HL-60 (cell line): Measurements from ENCODE around the gene NRXN3.

Source experiments
- DNase-seq, 2 experiments: peaks; one replicate each; pipeline ENCODE4 v3.0.0-alpha.2; 2010 to 2020; ENCODE audit warnings: low read depth in 1 of 2, low spot score in 1 of 2
- H3K27ac ChIP-seq: fragments of 250-450 bp; sonication (Bioruptor Pico); replicated peaks from 2 replicates; pipeline ENCODE4 v1.5.1; 2020; ENCODE audit warnings: mild to moderate bottlenecking, moderate library complexity
- H3K27me3 ChIP-seq: fragments of 250-450 bp; sonication (Bioruptor Pico); 2 replicates; pipeline ENCODE4 v1.5.1; 2021; ENCODE audit warnings: mild to moderate bottlenecking, moderate library complexity; ENCODE audit not compliant: insufficient read depth, poor library complexity, severe bottlenecking
- H3K4me3 ChIP-seq: replicated peaks from 2 replicates; pipeline ENCODE4 v1.5.1; 2011; ENCODE audit warnings: mild to moderate bottlenecking, control low read depth, low read length; ENCODE audit not compliant: insufficient read depth
- CTCF ChIP-seq: IDR thresholded peaks from one replicate; pipeline ENCODE4 v1.5.1; 2011; ENCODE audit warnings: low read length, control low read depth, inconsistent platforms; ENCODE audit not compliant: insufficient read depth
- GABPA ChIP-seq: IDR thresholded peaks from 2 replicates; pipeline ENCODE4 v1.6.1; 2012; ENCODE audit warnings: low read depth
- POLR2AphosphoS5 ChIP-seq: IDR thresholded peaks from 2 replicates; pipeline ENCODE4 v1.6.1; 2012; ENCODE audit warnings: low read depth
- SPI1 ChIP-seq: IDR thresholded peaks from 2 replicates; pipeline ENCODE4 v1.6.1; 2012; ENCODE audit warnings: low read depth, mild to moderate bottlenecking, borderline replicate concordance
- TF ChIP-seq, protein P1 (sequence below): IDR thresholded peaks from 2 replicates; pipeline ENCODE4 v1.6.1; 2012; ENCODE audit warnings: low read depth; ENCODE audit not compliant: insufficient replicate concordance

NRXN3 gene

GRCh38 chr14:78863143-78863542, 693.0 kb downstream of the NRXN3 start:
- no peak for DNase-seq
- TF ChIP-seq SPI1 (no peak), CTCF (no peak), GABPA (no peak)
- TF ChIP-seq, protein P1, sequence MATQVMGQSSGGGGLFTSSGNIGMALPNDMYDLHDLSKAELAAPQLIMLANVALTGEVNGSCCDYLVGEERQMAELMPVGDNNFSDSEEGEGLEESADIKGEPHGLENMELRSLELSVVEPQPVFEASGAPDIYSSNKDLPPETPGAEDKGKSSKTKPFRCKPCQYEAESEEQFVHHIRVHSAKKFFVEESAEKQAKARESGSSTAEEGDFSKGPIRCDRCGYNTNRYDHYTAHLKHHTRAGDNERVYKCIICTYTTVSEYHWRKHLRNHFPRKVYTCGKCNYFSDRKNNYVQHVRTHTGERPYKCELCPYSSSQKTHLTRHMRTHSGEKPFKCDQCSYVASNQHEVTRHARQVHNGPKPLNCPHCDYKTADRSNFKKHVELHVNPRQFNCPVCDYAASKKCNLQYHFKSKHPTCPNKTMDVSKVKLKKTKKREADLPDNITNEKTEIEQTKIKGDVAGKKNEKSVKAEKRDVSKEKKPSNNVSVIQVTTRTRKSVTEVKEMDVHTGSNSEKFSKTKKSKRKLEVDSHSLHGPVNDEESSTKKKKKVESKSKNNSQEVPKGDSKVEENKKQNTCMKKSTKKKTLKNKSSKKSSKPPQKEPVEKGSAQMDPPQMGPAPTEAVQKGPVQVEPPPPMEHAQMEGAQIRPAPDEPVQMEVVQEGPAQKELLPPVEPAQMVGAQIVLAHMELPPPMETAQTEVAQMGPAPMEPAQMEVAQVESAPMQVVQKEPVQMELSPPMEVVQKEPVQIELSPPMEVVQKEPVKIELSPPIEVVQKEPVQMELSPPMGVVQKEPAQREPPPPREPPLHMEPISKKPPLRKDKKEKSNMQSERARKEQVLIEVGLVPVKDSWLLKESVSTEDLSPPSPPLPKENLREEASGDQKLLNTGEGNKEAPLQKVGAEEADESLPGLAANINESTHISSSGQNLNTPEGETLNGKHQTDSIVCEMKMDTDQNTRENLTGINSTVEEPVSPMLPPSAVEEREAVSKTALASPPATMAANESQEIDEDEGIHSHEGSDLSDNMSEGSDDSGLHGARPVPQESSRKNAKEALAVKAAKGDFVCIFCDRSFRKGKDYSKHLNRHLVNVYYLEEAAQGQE = peak; percentile 96

GRCh38 chr14:78872837-78873236, 702.7 kb downstream of the NRXN3 start:
- no peak for DNase-seq
- H3K27ac ChIP-seq = no peak overlapping the region
- TF ChIP-seq, protein P1 = no peak
- TF ChIP-seq CTCF (no peak), GABPA (no peak), SPI1 (no peak), POLR2AphosphoS5 (no peak)
- no peak overlapping the region for H3K4me3 ChIP-seq
- H3K27me3 ChIP-seq = no peaks in the 10 kb centered on the region

More at GRCh38 chr14:78863143-78863542, 693.0 kb downstream of the NRXN3 start:
- Histone ChIP-seq H3K27ac (no peak overlapping the region), H3K4me3 (no peak overlapping the region), H3K27me3 (no peaks in the 10 kb centered on the region)

- Histone ChIP-seq H3K27ac (no peak overlapping the region), H3K4me3 (no peak overlapping the region), H3K27me3 (no peaks in the 10 kb centered on the region)
- TF ChIP-seq SPI1 = no peak
- TF ChIP-seq, protein P1 = no peak
- TF ChIP-seq CTCF = no peak
- no peak for TF ChIP-seq POLR2AphosphoS5
- TF ChIP-seq GABPA = no peak
- DNase-seq = no peak
These were observed 703.4 kb downstream of the NRXN3 start for GRCh38 chr14:78873581-78873980.
